Hematopoietic multipotent progenitor cell (in vitro differentiated cells): ENCODE data around the gene ZFYVE27. TPM values are rescaled to one million over a fixed set of nuclear protein-coding genes. Genes with fewer than 3 reads are reported as not detected.
"Not testable (repeated sequence)": the region's sequence is repeated elsewhere in the genome, so short reads cannot be mapped to it uniquely, and the experiment has no call there.

Source experiments
- DNase-seq, 3 donors: peaks; one replicate each; pipeline ENCODE4 v3.0.0-alpha.2; 2011 to 2015; ENCODE audit warnings: low read depth in 2 of 3, low spot score in 2 of 3
- total RNA-seq: library from RNA; depleted of rRNA; stranded (reverse); fragments of >200 nt; gene quantifications from one replicate; pipeline ENCODE4 v1.2.3, GENCODE V29; 2012

The ZFYVE27 gene, protein sequence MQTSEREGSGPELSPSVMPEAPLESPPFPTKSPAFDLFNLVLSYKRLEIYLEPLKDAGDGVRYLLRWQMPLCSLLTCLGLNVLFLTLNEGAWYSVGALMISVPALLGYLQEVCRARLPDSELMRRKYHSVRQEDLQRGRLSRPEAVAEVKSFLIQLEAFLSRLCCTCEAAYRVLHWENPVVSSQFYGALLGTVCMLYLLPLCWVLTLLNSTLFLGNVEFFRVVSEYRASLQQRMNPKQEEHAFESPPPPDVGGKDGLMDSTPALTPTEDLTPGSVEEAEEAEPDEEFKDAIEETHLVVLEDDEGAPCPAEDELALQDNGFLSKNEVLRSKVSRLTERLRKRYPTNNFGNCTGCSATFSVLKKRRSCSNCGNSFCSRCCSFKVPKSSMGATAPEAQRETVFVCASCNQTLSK
- 35.3 TPM for total RNA-seq

GRCh38 chr10:97736902-97737769 lies at the start of gene ZFYVE27:
Gene ZFYVE27, plus strand, starts transcription at chr10:97737128. Its CDS starts 1,350 bp downstream, at chr10:97738478.
- peak; percentile 93 to 96 (median 94) for DNase-seq

DNA sequence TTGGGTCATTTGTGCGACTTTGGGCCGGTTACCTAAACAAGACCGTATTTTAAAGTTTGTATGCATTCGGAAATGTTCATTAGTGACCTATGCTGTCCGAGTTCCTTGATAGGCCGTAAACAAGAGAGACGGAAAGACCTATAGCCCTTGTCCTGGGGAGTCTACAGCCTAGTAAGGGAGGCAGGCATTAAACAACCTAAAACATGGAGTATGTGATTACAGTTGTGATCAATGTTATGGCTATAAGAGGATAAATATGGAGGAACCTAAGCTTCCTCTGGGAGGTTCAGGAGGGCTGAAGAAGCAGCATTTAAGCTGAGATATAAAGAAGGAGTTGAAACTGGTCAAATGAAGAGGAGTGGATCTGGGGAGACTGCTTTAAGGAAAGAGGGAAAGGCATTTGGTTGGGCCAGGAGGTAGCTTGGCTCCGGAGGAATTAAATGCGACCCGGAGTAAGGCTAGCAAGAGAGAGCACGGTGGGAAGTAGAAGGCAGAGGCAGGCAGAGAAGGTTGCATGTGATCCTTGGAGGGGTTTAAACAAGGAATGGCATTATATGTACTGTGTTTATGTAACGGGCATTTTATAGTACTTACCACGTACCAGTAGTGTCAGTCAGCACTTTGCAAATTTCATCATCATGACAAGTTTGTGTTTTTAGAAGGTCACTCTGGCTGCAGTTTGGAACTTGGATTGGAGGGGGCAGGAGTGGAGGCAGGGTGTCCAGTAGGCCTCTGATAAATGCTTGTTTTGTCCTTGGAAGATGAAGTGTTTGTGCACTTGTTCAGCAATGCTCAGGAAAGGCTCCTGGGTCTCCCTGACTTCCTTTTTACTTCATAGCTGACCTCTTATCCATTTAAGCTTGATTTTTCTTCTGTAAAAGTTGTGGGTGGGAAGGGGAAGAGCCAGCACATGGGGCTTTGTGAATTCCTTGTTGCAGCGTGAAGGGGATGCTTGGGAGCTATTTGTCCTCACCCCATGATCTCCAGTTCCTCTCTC lies 48.8 kb upstream of the ZFYVE27 start:
- DNase-seq = no peak

- DNase-seq = no peak
These were observed 47.3 kb upstream of the ZFYVE27 start for GRCh38 chr10:97689559-97690020.

- no peak for DNase-seq
These were observed 46.8 kb upstream of the ZFYVE27 start for GRCh38 chr10:97690133-97690532.

DNA sequence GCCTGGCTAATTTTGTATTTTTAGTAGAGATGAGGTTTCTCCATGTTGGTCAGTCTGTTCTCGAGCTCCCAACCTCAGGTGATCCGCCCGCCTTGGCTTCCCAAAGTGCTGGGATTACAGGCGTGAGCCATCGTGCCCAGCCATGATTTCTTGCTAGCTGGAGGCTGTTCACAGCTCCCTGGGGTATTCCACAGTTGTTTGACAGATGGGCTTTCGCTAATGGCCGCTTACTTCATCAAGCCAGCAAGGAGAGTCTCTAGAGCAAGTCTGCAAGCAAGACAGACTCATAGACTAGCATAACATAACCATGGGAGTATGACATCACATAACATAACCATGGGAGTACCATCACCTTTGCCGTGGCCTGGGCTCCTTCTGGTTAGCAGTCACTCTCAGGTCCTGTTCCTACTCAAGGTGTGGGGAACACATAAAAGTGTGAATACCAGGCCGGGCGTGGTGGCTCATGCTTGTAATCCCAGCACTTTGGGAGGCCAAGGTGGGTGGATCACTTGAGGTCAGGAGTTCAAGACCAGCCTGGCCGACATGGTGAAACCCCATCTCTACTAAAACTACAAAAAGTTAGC lies 38.8 kb upstream of the ZFYVE27 start:
- not testable (repeated sequence) for DNase-seq

GRCh38 chr10:97701438-97702069 lies 35.4 kb upstream of the ZFYVE27 start:
- peak; percentile 44 to 81 (median 65) for DNase-seq

DNA sequence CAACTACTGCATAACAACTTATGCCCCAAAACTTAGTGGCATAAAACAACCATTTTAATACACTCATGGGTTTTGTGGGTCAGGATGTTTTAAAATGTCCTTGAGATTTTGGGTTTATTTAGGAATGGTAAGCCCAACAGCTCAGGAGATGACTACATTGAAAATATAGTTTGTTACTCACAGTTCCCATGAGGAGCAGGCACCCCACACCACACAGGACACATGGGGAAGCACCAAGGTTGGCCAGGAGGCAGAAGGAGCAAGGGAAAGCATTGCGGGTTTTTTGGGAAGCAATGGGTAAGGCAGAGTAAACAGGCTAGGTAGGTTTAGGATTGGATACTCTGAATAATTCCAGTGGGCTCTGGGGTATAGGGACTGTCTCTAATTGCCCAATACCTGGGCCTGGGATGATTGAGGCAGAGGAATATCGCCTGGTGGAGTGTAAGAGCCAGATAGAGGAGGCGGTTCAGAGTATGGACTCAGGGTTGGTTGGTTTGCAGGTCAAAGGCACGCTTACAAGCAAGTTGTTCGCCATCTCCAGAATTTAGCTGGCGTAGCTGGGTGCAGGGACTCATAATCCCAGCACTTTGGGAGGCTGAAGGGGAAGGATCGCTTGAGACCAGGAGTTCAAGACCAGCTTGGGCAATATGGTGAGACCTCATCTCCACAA lies 33.4 kb upstream of the ZFYVE27 start:
- no peak for DNase-seq

GRCh38 chr10:97704341-97704740 lies 32.6 kb upstream of the ZFYVE27 start:
- DNase-seq = no peak

- DNase-seq = no peak
These were observed 31.8 kb upstream of the ZFYVE27 start for GRCh38 chr10:97705006-97705670.

- no peak for DNase-seq
These were observed 29.6 kb upstream of the ZFYVE27 start for GRCh38 chr10:97707134-97707861.

- no peak for DNase-seq
These were observed 28.8 kb upstream of the ZFYVE27 start for GRCh38 chr10:97708167-97708566.

DNA sequence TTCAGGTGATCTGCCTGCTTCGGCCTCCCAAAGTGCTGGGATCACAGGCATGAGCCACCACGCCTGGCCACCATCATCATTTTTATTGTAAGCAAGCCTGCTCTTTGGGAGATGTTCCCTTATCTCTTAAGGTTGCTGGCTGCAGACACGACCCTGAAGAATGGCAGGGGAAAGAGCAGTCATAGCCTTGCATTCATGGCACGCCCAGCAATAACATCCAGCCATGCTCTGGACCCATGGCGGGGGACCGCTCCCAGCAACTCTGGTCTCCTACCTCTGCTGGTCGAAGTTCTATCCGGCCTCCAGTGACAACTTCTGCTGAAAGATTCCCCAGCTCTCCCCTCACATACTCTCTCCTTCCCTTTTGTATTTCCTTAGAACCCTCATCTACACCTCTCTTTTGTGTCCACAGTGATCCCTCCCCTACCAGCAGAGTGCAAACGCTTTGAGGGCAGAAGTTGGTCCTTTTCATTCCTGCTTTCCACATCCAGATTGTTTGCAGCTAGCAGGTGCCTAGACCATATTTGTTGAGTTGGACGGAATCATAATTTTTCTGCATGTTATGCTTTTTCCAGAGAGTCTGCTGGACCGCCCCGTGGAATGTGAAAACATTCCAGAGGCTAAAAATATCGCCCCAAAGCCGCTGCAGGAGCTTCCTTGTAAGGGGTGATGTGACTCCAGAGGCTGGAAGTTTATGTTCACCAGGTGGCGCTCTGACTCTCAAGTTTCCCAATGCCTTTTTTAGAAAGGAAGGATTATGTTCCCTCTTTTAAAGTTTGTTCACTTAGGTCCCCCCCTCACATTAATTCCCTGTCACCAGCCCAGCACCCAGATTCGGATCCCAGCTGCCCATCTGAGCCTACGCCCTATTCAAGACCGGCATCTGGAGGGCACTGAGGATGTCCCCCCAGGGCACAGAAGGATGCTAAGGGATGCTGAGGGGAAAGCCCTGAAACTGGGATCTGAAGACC lies 27.7 kb upstream of the ZFYVE27 start:
- DNase-seq = peak in 2 of 3 donors; percentile 46 to 66

DNA sequence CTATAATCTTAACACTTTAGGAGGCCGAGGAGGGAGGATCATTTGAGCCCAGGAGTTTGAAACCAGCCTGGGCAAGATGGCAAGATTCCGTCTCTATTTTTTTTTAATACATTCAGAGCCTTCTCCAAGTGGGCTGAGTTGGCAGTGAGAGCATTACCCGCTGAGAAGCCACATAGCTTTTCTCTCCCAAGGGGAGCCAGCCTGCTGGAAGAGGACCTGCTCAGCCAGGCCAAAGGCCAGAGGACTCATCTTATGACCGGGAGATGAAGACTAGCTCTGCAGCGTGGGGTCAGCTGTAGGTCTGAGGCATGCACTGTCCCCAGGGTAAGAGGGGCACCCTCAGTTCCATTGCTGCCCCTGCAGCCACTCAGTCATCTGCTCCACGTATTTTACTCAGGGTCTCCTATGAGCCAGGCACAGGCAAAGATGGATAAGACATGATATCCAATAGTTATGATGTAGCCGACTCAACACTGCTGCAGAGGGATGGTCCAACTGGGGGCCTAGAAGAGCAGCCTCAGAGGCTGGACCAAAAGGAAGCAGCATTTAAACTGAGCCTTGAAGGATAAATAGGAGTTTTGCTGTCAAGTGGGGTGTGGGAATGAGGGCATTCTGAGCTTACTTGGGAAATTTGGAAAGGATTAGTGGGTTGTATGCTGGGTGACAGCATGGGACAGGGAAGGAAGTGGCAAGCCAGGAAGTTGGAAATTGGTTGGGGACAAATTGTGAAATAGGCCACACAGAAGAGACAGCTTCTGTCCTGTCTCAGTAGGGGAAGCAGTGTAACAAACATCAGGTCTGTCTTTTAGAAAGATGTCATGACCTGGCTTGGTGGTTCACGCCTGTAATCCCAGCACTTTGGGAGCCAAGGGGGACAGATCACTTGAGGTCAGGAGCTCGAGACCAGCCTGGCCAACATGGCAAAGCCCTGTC lies 25.0 kb upstream of the ZFYVE27 start:
- no peak for DNase-seq

GRCh38 chr10:97713339-97713825 lies 23.5 kb upstream of the ZFYVE27 start, which contains the start of gene MARVELD1:
Gene MARVELD1, plus strand, starts transcription at chr10:97713730. Its CDS starts 147 bp downstream, at chr10:97713877.
- DNase-seq = peak in 1 of 3 donors; percentile 23

GRCh38 chr10:97713826-97714400 lies 23.0 kb upstream of the ZFYVE27 start:
- peak; percentile 49 to 74 (median 64) for DNase-seq
